ENCODE results near the gene CDPF1.

- TF ChIP-seq CTCF (IDR thresholded peaks at IDR 0.05) (no peak), POLR2A (IDR thresholded peaks at IDR 0.05) (no peak)
Measured at GRCh38 chr22:46225631-46226030, 24.5 kb downstream of the CDPF1 start.

Data from adrenal gland (tissue), 5 donors.